GM12878 (cell line): ENCODE results near the gene WNT7A. TPM values are rescaled to one million over a fixed set of nuclear protein-coding genes. Genes with fewer than 3 reads are reported as not detected.

ENCODE experiments used
- ATAC-seq: fragments of 200-7000 bp; cut with Tn5 transposase; 3 replicates; pipeline ENCODE4 v1.9.1; 2020; ENCODE audit warnings: mild to moderate bottlenecking, moderate library complexity
- BruUV-seq: library from RNA; stranded (reverse); fragments of 400-500 nt; replicated peaks from 2 replicates; lab custom pipeline; 2021; lab: Mats Ljungman, UMichigan
- CTCF ChIA-PET: fragments of 300-600 bp; sonication (Branson Sonifier 250); formaldehyde crosslinking; extraction: SDS; loops from one replicate; lab custom pipeline; 2021; ENCODE audit warnings: inconsistent platforms; lab: Yijun Ruan, JAX
- POLR2A ChIA-PET: fragments of 350-600 bp; formaldehyde crosslinking; extraction: SDS; loops from one replicate; lab custom pipeline; 2021; ENCODE audit warnings: inconsistent platforms; lab: Charles Lee
- RAD21 ChIA-PET: fragments of 300-600 bp; sonication (Branson Sonifier 250); formaldehyde crosslinking; loops from one replicate; lab custom pipeline; 2023; ENCODE audit warnings: antibody characterized with exemption; ENCODE audit not compliant: unreplicated experiment; lab: Charles Lee
- SMC1A ChIA-PET: fragments of 300-600 bp; sonication (Branson Sonifier 250); formaldehyde crosslinking; loops from one replicate; lab custom pipeline; 2023; ENCODE audit not compliant: unreplicated experiment, uncharacterized antibody; lab: Charles Lee
- DNase-seq: peaks from one replicate; pipeline ENCODE4 v3.0.0-alpha.2; 2011; ENCODE audit warnings: low read depth, low spot score
- FAIRE-seq: peaks from 3 replicates; lab custom pipeline; 2011; peaks lifted over from hg19 to GRCh38; lab: Jason Lieb, UNC
- H2AFZ ChIP-seq: 2 replicates; pipeline ENCODE4 v1.6.0; 2011; ENCODE audit warnings: low read depth, low read length, control low read depth; ENCODE audit not compliant: control insufficient read depth
- H3K27ac ChIP-seq: 2 replicates; pipeline ENCODE4 v1.5.1; 2011; ENCODE audit warnings: control low read depth; ENCODE audit not compliant: control insufficient read depth, insufficient read depth
- H3K27me3 ChIP-seq, 2 experiments: replicated peaks in 1 of 2; 2 replicates each; pipeline versions ENCODE4 v1.6.0 to v1.6.1; 2011; ENCODE audit warnings: low read length in 1 of 2; ENCODE audit not compliant: control insufficient read depth in 2 of 2, insufficient read depth in 2 of 2
- H3K36me3 ChIP-seq, 2 experiments: 2 replicates each; pipeline ENCODE4 v1.5.1; 2011; ENCODE audit warnings: low read length in 1 of 2; ENCODE audit not compliant: control insufficient read depth in 2 of 2, insufficient read depth in 2 of 2
- H3K4me1 ChIP-seq: 2 replicates; pipeline ENCODE4 v1.6.1; 2011; ENCODE audit warnings: mild to moderate bottlenecking, low read length, moderate library complexity, mixed read lengths; ENCODE audit not compliant: control insufficient read depth, insufficient read depth
- H3K4me2 ChIP-seq: 2 replicates; pipeline ENCODE4 v1.6.0; 2011; ENCODE audit warnings: control low read depth; ENCODE audit not compliant: control insufficient read depth, insufficient read depth
- H3K4me3 ChIP-seq: fragments of 200-600 bp; sonication (generic); 2 replicates; pipeline ENCODE4 v1.5.1; 2016
- H3K79me2 ChIP-seq: 2 replicates; pipeline ENCODE4 v1.6.0; 2011; ENCODE audit warnings: low read length; ENCODE audit not compliant: control insufficient read depth, insufficient read depth
- H3K9ac ChIP-seq: 2 replicates; pipeline ENCODE4 v1.8.0; 2011; ENCODE audit warnings: low read length, control low read depth, mixed read lengths; ENCODE audit not compliant: control insufficient read depth, insufficient read depth
- H3K9me3 ChIP-seq: replicated peaks from 3 replicates; pipeline ENCODE4 v1.5.1; 2011; ENCODE audit warnings: mild to moderate bottlenecking, low read length; ENCODE audit not compliant: control insufficient read depth, insufficient read depth
- H4K20me1 ChIP-seq: 2 replicates; pipeline ENCODE4 v1.6.0; 2011; ENCODE audit not compliant: control insufficient read depth, insufficient read depth
- ATF7 ChIP-seq: fragments of 450-650 bp; IDR thresholded peaks from 2 replicates; pipeline ENCODE4 v1.6.1; 2016; ENCODE audit warnings: low read depth, mild to moderate bottlenecking
- BHLHE40 ChIP-seq, 2 experiments: fragments of 450-650 bp in 1 of 2; IDR thresholded peaks; 2 replicates each; pipeline ENCODE4 v1.6.1; 2011 to 2017; ENCODE audit warnings: low read depth in 2 of 2, borderline replicate concordance in 1 of 2, improper control_type of control experiment in 1 of 2, low read length in 1 of 2, mild to moderate bottlenecking in 1 of 2
- JUND ChIP-seq: IDR thresholded peaks from 2 replicates; pipeline ENCODE4 v1.6.1; 2012; ENCODE audit warnings: low read depth, mild to moderate bottlenecking, low read length, improper control_type of control experiment, moderate library complexity
- MTA3 ChIP-seq: IDR thresholded peaks from 2 replicates; pipeline ENCODE4 v1.6.1; 2012; ENCODE audit warnings: low read length, inconsistent platforms, borderline replicate concordance
- NR2C2 ChIP-seq: IDR thresholded peaks from 2 replicates; pipeline ENCODE4 v1.6.1; 2011; ENCODE audit warnings: borderline replicate concordance, low read depth; ENCODE audit not compliant: control insufficient read depth, insufficient read length
- RELA ChIP-seq: fragments of 450-650 bp; IDR thresholded peaks from 2 replicates; pipeline ENCODE4 v1.8.0; 2014; ENCODE audit warnings: borderline replicate concordance; ENCODE audit not compliant: partially characterized antibody
- TARDBP ChIP-seq: IDR thresholded peaks from 2 replicates; pipeline ENCODE4 v1.6.1; 2016; ENCODE audit warnings: borderline replicate concordance
- TCF7 ChIP-seq: IDR thresholded peaks from 2 replicates; pipeline ENCODE4 v1.6.1; 2014; ENCODE audit warnings: antibody characterized with exemption, borderline replicate concordance
- ZZZ3 ChIP-seq: IDR thresholded peaks from 2 replicates; pipeline ENCODE4 v1.6.1; 2011; ENCODE audit warnings: low read depth; ENCODE audit not compliant: control insufficient read depth, insufficient read length
- WGBS: methylation state at CpG from one replicate; pipeline ENCODE4 v1.1.6; 2016; ENCODE audit warnings: low lambda C conversion rate; ENCODE audit not compliant: insufficient replicate concordance, insufficient coverage; ENCODE audit errors: missing lambda C conversion rate; 5-methylcytosine and 5-hydroxymethylcytosine counted together
- in situ Hi-C: fragments of 300-500 bp; cut with MboI; formaldehyde crosslinking; loops from 9 replicates; pipeline ENCODE4 v1.14.3; 2018; ENCODE audit warnings: mixed read lengths
- intact Hi-C: fragments of 100-400 bp; cut with micrococcal nuclease; formaldehyde crosslinking; loops from one replicate; pipeline ENCODE4 v1.14.2; 2022; ENCODE audit not compliant: unreplicated experiment
- polyA plus RNA-seq, 11 experiments: library from polyadenylated mRNA; depleted of rRNA in 4 of 11; unstranded in 6 of 11; stranded (reverse) in 5 of 11; fragments of >200 nt; fragmentation: Nextera tagmentation in 4 of 11; fragmentation: Illumina TruSeq in 1 of 11; extraction: Ambion mirVana in 4 of 11; extraction: Trizol in 1 of 11; gene quantifications; 1 replicate in 1 of 11; 2 replicates in 10 of 11; pipeline versions ENCODE4 v1.2.1 to v1.2.3, GENCODE V29; 2011 to 2016; ENCODE audit warnings: inconsistent platforms in 2 of 11, missing spikeins in 2 of 11, low read depth in 1 of 11
- total RNA-seq, 4 experiments: library from RNA; depleted of rRNA in 3 of 4; stranded (reverse); fragments of >200 nt in 3 of 4; fragmentation: Illumina TruSeq in 1 of 4; extraction: Trizol in 1 of 4; gene quantifications; 2 replicates each; pipeline versions ENCODE4 v1.2.1 to v1.2.3, GENCODE V29; 2013 to 2021
- TF ChIP-seq, protein P1 (sequence below): fragments of 450-650 bp; IDR thresholded peaks from 2 replicates; pipeline ENCODE4 v1.6.1; 2017; ENCODE audit warnings: mild to moderate bottlenecking, moderate library complexity

The WNT7A gene
- total and polyA plus RNA-seq, 10 of the 15 experiments (the other 5 are each of a cell fraction or from before 2014, with no cell fraction given), result 0.08 TPM; not detected in 9

- H3K4me3 ChIP-seq, result no peak overlapping the region
- TF ChIP-seq TARDBP, result no peak
- no peak for TF ChIP-seq RELA
- no peak for TF ChIP-seq TCF7
- TF ChIP-seq NR2C2, result no peak
- no peak for TF ChIP-seq MTA3
- TF ChIP-seq JUND, result no peak
- no peak for TF ChIP-seq BHLHE40 (IDR thresholded peaks at IDR 0.05; ENCODE audit: borderline replicate concordance in 1 of 2, low read depth in 2 of 2, low read length in 1 of 2)
- TF ChIP-seq ATF7, result no peak
- no peak for TF ChIP-seq ZZZ3
- TF ChIP-seq, protein P1, sequence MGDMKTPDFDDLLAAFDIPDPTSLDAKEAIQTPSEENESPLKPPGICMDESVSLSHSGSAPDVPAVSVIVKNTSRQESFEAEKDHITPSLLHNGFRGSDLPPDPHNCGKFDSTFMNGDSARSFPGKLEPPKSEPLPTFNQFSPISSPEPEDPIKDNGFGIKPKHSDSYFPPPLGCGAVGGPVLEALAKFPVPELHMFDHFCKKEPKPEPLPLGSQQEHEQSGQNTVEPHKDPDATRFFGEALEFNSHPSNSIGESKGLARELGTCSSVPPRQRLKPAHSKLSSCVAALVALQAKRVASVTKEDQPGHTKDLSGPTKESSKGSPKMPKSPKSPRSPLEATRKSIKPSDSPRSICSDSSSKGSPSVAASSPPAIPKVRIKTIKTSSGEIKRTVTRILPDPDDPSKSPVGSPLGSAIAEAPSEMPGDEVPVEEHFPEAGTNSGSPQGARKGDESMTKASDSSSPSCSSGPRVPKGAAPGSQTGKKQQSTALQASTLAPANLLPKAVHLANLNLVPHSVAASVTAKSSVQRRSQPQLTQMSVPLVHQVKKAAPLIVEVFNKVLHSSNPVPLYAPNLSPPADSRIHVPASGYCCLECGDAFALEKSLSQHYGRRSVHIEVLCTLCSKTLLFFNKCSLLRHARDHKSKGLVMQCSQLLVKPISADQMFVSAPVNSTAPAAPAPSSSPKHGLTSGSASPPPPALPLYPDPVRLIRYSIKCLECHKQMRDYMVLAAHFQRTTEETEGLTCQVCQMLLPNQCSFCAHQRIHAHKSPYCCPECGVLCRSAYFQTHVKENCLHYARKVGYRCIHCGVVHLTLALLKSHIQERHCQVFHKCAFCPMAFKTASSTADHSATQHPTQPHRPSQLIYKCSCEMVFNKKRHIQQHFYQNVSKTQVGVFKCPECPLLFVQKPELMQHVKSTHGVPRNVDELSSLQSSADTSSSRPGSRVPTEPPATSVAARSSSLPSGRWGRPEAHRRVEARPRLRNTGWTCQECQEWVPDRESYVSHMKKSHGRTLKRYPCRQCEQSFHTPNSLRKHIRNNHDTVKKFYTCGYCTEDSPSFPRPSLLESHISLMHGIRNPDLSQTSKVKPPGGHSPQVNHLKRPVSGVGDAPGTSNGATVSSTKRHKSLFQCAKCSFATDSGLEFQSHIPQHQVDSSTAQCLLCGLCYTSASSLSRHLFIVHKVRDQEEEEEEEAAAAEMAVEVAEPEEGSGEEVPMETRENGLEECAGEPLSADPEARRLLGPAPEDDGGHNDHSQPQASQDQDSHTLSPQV, result no peak
- FAIRE-seq, result no peak
- no peak for DNase-seq
- BruUV-seq, result no TSS peak
- POLR2A ChIA-PET, result no interaction called here
- no peak overlapping the region for H2AFZ ChIP-seq
- no peaks in the 10 kb centered on the region for H3K4me1 ChIP-seq
- no peak overlapping the region for H3K27ac ChIP-seq
- H3K9ac ChIP-seq, result no peak overlapping the region
- no peaks in the 10 kb centered on the region for H3K36me3 ChIP-seq
- ATAC-seq, result no peak
- intact Hi-C loops (no loop called here), in situ Hi-C loops (no loop called here)
- H3K9me3 ChIP-seq, result no peaks in the 10 kb centered on the region
- H3K27me3 ChIP-seq, result peaks cover 0 to 2% of the 10 kb centered on the region in 2 experiments; a peak in 1 of 4 replicates
- RAD21 ChIA-PET, result no interaction called here
- WGBS, result 32% methylated on average over 10 of the region's 11 CpGs
- no peak overlapping the region for H3K4me2 ChIP-seq
- H4K20me1 ChIP-seq, result no peaks in the 10 kb centered on the region
- SMC1A ChIA-PET, result no interaction called here
- CTCF ChIA-PET, result no interaction called here
- H3K79me2 ChIP-seq, result no peaks in the 10 kb centered on the region
Measured at GRCh38 chr3:13829311-13829710, 50.6 kb downstream of the WNT7A start.
